Fibroblast of lung (primary cell): Measurements from ENCODE around the gene CACNG7. TPM values are rescaled to one million over a fixed set of nuclear protein-coding genes. Genes with fewer than 3 reads are reported as not detected.

ENCODE experiments used
- DNase-seq, 2 donors: peaks; one replicate each; pipeline versions ENCODE4 v3.0.0 to v3.0.0-alpha.2; 2010; ENCODE audit warnings: low read depth in 2 of 2
- H2AFZ ChIP-seq: 2 replicates; pipeline ENCODE4 v1.5.1; 2012; ENCODE audit warnings: low read length, control low read depth, inconsistent platforms
- H3K27ac ChIP-seq: 2 replicates; pipeline ENCODE4 v1.5.1; 2011; ENCODE audit warnings: low read length, control low read depth; ENCODE audit not compliant: insufficient read depth
- H3K27me3 ChIP-seq: 2 replicates; pipeline ENCODE4 v1.5.1; 2011; ENCODE audit warnings: mild to moderate bottlenecking, low read length; ENCODE audit not compliant: control insufficient read depth, insufficient read depth
- H3K36me3 ChIP-seq: 2 replicates; pipeline ENCODE4 v1.5.1; 2011; ENCODE audit warnings: low read length; ENCODE audit not compliant: control insufficient read depth, insufficient read depth
- H3K4me1 ChIP-seq: 2 replicates; pipeline ENCODE4 v1.5.1; 2011; ENCODE audit warnings: low read length; ENCODE audit not compliant: control insufficient read depth, insufficient read depth; ENCODE audit errors: extremely low read depth
- H3K4me2 ChIP-seq: 2 replicates; pipeline ENCODE4 v1.5.1; 2011; ENCODE audit warnings: low read length, control low read depth; ENCODE audit not compliant: insufficient read depth; ENCODE audit errors: extremely low read depth
- H3K4me3 ChIP-seq, 4 experiments: fragments of 200-600 bp in 1 of 4; sonication (generic) in 1 of 4; replicated peaks in 1 of 4; 2 replicates each; pipeline ENCODE4 v1.5.1; 2011 to 2016; ENCODE audit warnings: low read length in 4 of 4, low read depth in 3 of 4, mild to moderate bottlenecking in 3 of 4, control low read depth in 2 of 4, inconsistent platforms in 1 of 4, mixed read lengths in 1 of 4; ENCODE audit not compliant: insufficient read depth in 1 of 4; ENCODE audit errors: control extremely low read depth in 1 of 4
- H3K79me2 ChIP-seq: 2 replicates; pipeline ENCODE4 v1.5.1; 2012; ENCODE audit warnings: mild to moderate bottlenecking, low read length, inconsistent platforms; ENCODE audit not compliant: control insufficient read depth, insufficient read depth
- H3K9ac ChIP-seq: 2 replicates; pipeline ENCODE4 v1.5.1; 2011; ENCODE audit warnings: mild to moderate bottlenecking, low read length, control low read depth; ENCODE audit not compliant: insufficient read depth
- H3K9me3 ChIP-seq: 2 replicates; pipeline ENCODE4 v1.5.1; 2012; ENCODE audit warnings: low read depth, low read length; ENCODE audit not compliant: control insufficient read depth, insufficient read depth
- H4K20me1 ChIP-seq: 2 replicates; pipeline ENCODE4 v1.5.1; 2011; ENCODE audit warnings: low read length; ENCODE audit not compliant: control insufficient read depth, insufficient read depth; ENCODE audit errors: extremely low read depth
- EZH2 ChIP-seq: IDR thresholded peaks from 2 replicates; pipeline ENCODE4 v1.5.1; 2012; ENCODE audit warnings: low read length, control low read depth, mild to moderate bottlenecking; ENCODE audit errors: missing control alignments
- polyA plus RNA-seq, 2 donors: library from polyadenylated mRNA; depleted of rRNA in 1 of 2; stranded (reverse) in 1 of 2; unstranded in 1 of 2; fragments of >200 nt; gene quantifications; 2 replicates each; pipeline ENCODE4 v1.2.1, GENCODE V29; 2011 to 2012; ENCODE audit warnings: missing spikeins in 1 of 2
- total RNA-seq: library from RNA; depleted of rRNA; stranded (reverse); fragments of >200 nt; gene quantifications from 2 replicates; pipeline ENCODE4 v1.2.1, GENCODE V29; 2014
- TF ChIP-seq, protein P1 (sequence below), 2 donors: IDR thresholded peaks in 1 of 2; conservative IDR thresholded peaks in 1 of 2; 1 replicate in 1 of 2; 2 replicates in 1 of 2; pipeline ENCODE4 v1.5.1; 2011 to 2012; ENCODE audit warnings: low read length in 2 of 2, control low read depth in 1 of 2, inconsistent platforms in 1 of 2, low read depth in 1 of 2, mild to moderate bottlenecking in 1 of 2

The CACNG7 gene
- total and polyA plus RNA-seq, 2 donors (not counting 1 experiment from before 2014, with no cell fraction given) = 0.17 to 0.68 TPM

DNA sequence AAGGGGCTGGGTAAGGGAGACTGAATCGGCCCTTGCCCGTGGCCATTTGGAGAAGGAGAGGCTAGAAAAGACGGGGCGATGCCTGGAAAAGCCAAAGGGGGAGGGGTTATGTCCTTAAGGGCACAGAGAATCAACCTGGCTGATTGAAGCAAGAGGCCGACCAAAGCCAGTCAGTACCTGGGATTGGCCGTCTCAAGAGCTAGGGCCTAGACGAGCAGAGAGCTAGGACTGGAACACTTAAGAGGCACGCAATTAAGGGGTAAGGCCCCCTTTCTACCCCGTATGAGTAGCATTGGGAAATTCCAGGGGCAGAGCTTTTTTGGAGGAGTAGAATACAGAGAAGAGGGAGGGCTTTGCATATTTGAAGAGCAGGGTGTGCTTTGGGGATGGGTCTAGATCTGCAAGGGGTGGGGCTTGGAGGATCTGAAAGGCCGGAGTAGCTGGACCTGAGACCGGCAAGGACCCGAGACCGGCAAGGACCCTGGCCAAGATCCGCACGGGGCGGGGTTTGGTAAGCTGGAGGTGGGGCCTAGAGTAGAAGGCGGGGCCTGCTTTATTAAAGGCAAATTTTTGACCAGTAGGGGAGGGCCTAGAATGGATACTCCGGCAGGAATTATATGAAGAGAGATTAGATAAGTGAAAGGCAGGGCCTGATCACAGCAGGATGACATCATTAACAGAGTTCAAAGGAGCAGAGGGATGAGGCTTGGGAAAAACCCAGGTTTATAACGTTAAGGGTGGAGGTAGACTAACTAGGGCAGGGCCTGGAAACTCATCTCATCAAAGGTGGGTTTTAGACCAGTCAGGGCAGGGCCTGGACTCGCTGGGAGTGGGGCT is 71.7 kb downstream of the CACNG7 start:
- Histone ChIP-seq H3K27ac (no peak overlapping the region), H3K4me3 (peak overlapping the region in 2 of 4 experiments; percentile 33 to 51), H3K9ac (no peak overlapping the region), H2AFZ (no peak overlapping the region), H3K79me2 (no peaks in the 10 kb centered on the region), H4K20me1 (no peaks in the 10 kb centered on the region), H3K36me3 (no peaks in the 10 kb centered on the region), H3K4me2 (peak overlapping the region; percentile 82), H3K27me3 (peaks cover 12% of the 10 kb centered on the region), H3K4me1 (no peaks in the 10 kb centered on the region), H3K9me3 (no peaks in the 10 kb centered on the region)
- no peak for TF ChIP-seq EZH2
- TF ChIP-seq, protein P1, sequence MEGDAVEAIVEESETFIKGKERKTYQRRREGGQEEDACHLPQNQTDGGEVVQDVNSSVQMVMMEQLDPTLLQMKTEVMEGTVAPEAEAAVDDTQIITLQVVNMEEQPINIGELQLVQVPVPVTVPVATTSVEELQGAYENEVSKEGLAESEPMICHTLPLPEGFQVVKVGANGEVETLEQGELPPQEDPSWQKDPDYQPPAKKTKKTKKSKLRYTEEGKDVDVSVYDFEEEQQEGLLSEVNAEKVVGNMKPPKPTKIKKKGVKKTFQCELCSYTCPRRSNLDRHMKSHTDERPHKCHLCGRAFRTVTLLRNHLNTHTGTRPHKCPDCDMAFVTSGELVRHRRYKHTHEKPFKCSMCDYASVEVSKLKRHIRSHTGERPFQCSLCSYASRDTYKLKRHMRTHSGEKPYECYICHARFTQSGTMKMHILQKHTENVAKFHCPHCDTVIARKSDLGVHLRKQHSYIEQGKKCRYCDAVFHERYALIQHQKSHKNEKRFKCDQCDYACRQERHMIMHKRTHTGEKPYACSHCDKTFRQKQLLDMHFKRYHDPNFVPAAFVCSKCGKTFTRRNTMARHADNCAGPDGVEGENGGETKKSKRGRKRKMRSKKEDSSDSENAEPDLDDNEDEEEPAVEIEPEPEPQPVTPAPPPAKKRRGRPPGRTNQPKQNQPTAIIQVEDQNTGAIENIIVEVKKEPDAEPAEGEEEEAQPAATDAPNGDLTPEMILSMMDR (conservative IDR thresholded peaks at IDR 0.05 in 1 of 2, IDR thresholded peaks at IDR 0.05 in 1 of 2; ENCODE audit: low read depth in 1 of 2, low read length in 2 of 2) = no peak
- peak; percentile 4 to 70 for DNase-seq

DNA sequence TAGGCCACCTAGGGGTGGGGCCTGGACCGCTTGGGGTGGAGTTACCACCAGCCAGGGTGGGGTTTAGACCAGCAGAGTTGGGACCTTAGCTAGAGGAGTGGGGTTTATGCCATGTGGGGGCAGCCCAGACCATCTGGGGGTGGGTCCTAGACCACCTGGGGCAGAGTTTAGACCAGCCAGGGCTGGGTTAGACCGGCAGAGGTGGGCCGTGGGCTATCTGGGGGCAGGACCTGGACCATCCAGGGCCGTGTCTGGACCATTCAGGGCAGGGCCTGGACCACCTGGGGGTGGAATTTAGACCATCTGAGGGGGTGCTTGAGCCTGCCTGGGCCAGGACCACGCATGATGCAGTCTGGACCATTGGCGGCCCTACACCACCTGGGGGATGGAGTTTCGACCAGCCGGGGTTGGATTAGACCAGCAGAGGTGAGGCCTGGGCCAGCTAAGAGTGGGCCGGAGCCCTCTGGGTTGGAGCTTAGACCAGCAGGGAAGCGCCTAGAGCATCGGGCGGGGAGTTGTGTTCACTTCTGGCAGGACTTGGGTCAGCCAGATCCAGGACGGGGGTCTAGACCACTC is 72.4 kb downstream of the CACNG7 start:
- H3K27ac ChIP-seq = no peak overlapping the region
- H3K4me1 ChIP-seq = no peaks in the 10 kb centered on the region
- H3K4me2 ChIP-seq = no peak overlapping the region
- H3K9me3 ChIP-seq = no peaks in the 10 kb centered on the region
- peaks cover 12% of the 10 kb centered on the region for H3K27me3 ChIP-seq
- DNase-seq = no peak
- H4K20me1 ChIP-seq = no peaks in the 10 kb centered on the region
- no peak overlapping the region for H3K9ac ChIP-seq
- H2AFZ ChIP-seq = no peak overlapping the region
- no peaks in the 10 kb centered on the region for H3K36me3 ChIP-seq
- H3K4me3 ChIP-seq = no peak overlapping the region
- TF ChIP-seq, protein P1 (conservative IDR thresholded peaks at IDR 0.05 in 1 of 2, IDR thresholded peaks at IDR 0.05 in 1 of 2; ENCODE audit: low read depth in 1 of 2, low read length in 2 of 2) = no peak
- no peak for TF ChIP-seq EZH2
- no peaks in the 10 kb centered on the region for H3K79me2 ChIP-seq

DNA sequence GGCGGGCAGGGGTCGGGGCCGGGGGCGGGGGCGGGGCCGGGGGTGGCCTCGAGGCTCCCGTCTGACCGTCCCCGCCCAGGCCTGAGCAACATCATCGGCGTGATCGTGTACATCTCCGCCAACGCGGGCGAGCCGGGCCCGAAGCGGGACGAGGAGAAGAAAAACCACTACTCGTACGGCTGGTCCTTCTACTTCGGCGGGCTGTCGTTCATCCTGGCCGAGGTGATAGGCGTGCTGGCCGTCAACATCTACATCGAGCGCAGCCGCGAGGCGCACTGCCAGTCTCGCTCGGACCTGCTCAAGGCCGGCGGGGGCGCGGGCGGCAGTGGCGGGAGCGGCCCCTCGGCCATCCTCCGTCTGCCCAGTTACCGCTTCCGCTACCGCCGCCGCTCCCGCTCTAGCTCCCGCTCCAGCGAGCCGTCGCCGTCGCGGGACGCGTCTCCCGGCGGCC is 72.9 kb downstream of the CACNG7 start:
- peak in 1 of 2 donors; percentile 26 for DNase-seq
- H3K9ac ChIP-seq = no peak overlapping the region

More for the DNA sequence above, 72.9 kb downstream of the CACNG7 start:
- Histone ChIP-seq H3K9me3 (no peaks in the 10 kb centered on the region), H3K79me2 (no peaks in the 10 kb centered on the region), H3K27me3 (peaks cover 12% of the 10 kb centered on the region), H3K4me2 (peak overlapping the region; percentile 44), H4K20me1 (no peaks in the 10 kb centered on the region), H3K27ac (no peak overlapping the region), H3K4me1 (no peaks in the 10 kb centered on the region), H3K36me3 (no peaks in the 10 kb centered on the region), H2AFZ (no peak overlapping the region), H3K4me3 (peak overlapping the region in 1 of 4 experiments; percentile 22)
- TF ChIP-seq EZH2 = peak; percentile 75
- TF ChIP-seq, protein P1 (conservative IDR thresholded peaks at IDR 0.05 in 1 of 2, IDR thresholded peaks at IDR 0.05 in 1 of 2; ENCODE audit: low read depth in 1 of 2, low read length in 2 of 2) = no peak
